Mammary epithelial cell (primary cell): ENCODE measurements around the gene GALNT8.

Source experiments
- EZH2 ChIP-seq: IDR thresholded peaks from 2 replicates; pipeline ENCODE4 v1.6.1; 2012; ENCODE audit warnings: low read length, inconsistent platforms, borderline replicate concordance
- TF ChIP-seq, protein P1 (sequence below), 2 donors: IDR thresholded peaks in 1 of 2; conservative IDR thresholded peaks in 1 of 2; 2 replicates each; pipeline ENCODE4 v1.5.1; 2011 to 2012; ENCODE audit warnings: inconsistent platforms in 2 of 2, low read length in 2 of 2, mild to moderate bottlenecking in 2 of 2, control low read depth in 1 of 2, low read depth in 1 of 2; ENCODE audit not compliant: insufficient read depth in 1 of 2; ENCODE audit errors: extremely low read depth in 1 of 2

DNA sequence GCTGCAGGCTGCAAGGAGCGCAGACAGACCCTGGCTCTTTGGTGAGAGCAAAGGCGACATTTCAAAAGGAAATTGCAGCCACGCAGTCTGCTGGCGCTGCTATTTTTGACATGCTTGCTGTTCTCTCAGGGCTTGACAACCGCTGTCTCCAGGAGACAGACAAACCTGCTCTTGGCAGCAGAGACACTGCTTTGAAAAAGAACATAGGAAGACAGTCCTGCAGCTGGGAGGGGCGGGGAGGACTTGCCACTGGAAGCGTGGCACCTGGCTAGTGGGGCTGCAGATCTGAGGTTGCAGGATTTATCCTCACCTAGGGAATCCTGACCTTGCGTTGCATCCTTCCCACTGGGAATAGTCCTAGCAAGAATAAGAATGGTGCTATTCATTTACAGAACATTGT is 97.7 kb downstream of the GALNT8 start:
- TF ChIP-seq, protein P1, sequence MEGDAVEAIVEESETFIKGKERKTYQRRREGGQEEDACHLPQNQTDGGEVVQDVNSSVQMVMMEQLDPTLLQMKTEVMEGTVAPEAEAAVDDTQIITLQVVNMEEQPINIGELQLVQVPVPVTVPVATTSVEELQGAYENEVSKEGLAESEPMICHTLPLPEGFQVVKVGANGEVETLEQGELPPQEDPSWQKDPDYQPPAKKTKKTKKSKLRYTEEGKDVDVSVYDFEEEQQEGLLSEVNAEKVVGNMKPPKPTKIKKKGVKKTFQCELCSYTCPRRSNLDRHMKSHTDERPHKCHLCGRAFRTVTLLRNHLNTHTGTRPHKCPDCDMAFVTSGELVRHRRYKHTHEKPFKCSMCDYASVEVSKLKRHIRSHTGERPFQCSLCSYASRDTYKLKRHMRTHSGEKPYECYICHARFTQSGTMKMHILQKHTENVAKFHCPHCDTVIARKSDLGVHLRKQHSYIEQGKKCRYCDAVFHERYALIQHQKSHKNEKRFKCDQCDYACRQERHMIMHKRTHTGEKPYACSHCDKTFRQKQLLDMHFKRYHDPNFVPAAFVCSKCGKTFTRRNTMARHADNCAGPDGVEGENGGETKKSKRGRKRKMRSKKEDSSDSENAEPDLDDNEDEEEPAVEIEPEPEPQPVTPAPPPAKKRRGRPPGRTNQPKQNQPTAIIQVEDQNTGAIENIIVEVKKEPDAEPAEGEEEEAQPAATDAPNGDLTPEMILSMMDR (conservative IDR thresholded peaks at IDR 0.05 in 1 of 2, IDR thresholded peaks at IDR 0.05 in 1 of 2; ENCODE audit: extremely low read depth in 1 of 2, insufficient read depth in 1 of 2, low read depth in 1 of 2, low read length in 2 of 2) = no peak
- TF ChIP-seq EZH2 = no peak
